HG03097 (cell line): ENCODE data around the gene UBE2J1.
"Not testable (repeated sequence)": the region's sequence is repeated elsewhere in the genome, so short reads cannot be mapped to it uniquely, and the experiment has no call there.

Experiments used
- ATAC-seq: cut with Tn5 transposase; IDR thresholded peaks from one replicate; pipeline ENCODE4 v1.9.1; 2021; ENCODE audit not compliant: unreplicated experiment, low FRiP score

UBE2J1 gene

DNA sequence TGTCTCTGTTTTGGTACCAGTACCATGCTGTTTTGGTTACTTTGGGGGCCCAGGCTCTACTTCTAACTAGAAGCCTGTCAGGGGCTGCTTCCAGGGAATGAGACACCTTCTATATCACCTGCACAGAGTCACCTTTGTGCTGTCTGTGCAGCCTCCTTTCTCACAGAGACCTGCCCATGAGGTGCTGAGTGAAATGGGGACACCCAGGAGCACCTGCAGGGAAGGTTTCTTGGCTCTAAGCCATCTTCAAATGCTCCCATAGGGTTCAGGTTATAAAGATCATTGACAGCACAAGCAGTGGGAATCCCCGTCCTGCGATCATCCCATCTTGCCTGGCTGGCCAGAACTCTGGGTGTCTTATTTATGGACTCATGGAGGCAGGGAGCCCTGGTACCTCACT, 56.5 kb downstream of the UBE2J1 start:
- ATAC-seq = no peak

DNA sequence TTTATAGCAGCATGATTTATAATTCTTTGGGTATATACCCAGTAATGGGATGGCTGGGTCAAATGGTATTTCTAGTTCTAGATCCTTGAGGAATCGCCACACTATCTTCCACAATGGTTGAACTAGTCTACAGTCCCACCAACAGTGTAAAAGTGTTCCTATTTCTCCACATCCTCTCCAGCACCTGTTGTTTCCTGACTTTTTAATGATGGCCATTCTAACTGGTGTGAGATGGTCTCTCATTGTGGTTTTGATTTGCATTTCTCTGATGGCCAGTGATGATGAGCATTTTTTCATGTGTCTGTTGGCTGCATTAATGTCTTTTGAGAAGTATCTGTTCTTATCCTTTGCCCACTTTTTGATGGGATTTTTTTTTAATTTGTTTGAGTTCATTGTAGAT, 57.4 kb downstream of the UBE2J1 start:
- ATAC-seq = not testable (repeated sequence)

GRCh38 chr6:89291256-89291819, 61.2 kb downstream of the UBE2J1 start:
- ATAC-seq = no peak

DNA sequence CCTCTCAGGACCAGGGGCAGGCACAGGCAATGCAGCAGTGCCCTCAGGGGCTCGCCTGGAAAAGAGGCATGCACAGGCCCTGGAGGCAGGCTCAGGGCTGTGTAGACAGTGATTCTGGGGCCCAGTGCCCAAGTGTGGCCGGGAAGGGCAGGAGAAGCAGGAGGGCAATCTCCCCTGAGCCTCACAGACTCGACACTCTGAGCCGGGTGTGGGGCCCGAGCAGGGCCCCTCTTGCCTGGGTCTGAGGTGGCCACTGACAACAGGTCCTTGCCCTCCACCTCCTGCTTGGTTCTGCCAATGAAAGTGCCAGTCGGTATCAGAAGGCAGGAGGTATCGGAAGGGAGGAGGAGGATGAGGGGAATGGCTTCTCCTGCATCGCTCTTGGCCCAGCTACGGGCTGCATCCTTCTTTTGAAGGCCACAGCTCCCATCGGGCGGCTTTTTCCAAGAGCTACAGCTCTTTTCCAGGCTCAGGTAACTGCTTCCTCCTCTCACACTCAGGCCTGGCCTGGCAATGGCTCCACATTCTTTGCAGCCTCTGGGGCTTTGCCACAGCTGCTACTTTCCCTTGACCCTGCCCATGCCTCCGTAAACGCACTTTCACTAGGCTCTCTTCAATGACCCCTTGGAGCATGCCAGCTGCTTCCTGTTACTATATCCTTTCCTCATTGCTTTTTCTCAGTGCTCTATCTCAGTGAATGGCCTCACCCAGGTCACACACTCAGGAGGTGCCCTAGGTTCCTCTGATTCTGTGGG, 61.9 kb downstream of the UBE2J1 start:
- no peak for ATAC-seq

DNA sequence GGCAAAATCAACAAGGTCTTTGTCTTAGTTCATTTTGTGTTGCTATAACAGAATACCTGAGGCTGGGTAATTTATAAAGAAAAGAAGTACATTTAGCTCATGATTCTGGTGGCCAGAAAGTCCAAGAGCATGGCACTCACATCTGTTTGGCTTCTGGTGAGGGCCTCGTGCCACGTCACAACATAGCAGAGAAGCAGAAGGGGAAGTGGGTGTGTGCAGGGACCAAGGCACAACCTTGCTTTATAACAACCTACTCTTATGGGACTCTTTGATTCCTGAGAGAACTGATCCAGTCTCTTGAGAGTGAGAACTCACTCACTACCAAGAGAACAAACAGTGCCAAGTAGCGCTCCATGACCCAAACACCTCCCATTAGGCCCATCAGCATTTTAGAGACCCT, 62.8 kb downstream of the UBE2J1 start:
- ATAC-seq = no peak

DNA sequence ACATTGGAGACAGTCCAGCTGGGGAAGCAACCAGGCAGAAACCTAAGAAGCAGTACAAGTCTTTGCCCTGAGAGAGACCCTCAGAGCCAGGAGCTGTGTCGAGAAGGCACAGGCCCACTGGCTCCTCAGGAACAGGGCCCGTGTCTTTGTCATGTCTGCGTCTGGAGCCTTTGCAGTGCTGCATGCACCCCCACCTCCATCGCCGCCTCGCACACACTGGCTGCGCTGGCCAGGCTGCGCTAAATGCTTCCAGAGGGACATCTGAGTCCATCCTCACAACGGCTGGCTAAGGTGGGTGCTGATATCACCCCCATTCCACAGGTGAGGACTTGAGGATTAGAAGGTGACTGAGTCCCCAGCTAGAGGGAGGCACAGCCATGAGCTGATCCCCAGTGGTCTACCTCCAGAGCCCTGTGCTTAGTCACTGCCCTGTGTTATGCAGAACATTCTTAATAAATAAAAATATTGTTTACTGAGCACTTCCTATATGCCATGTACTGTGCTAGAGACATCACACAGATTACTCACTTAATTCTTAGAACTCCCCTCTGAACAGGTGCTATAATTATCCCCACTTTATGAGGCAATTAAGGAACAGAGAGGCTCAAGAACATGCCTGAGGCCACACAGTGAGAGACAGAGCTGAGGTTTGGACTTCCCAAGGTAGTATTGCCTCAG, 65.0 kb downstream of the UBE2J1 start:
- no peak for ATAC-seq

GRCh38 chr6:89286516-89286915, 66.0 kb downstream of the UBE2J1 start:
- ATAC-seq = no peak

DNA sequence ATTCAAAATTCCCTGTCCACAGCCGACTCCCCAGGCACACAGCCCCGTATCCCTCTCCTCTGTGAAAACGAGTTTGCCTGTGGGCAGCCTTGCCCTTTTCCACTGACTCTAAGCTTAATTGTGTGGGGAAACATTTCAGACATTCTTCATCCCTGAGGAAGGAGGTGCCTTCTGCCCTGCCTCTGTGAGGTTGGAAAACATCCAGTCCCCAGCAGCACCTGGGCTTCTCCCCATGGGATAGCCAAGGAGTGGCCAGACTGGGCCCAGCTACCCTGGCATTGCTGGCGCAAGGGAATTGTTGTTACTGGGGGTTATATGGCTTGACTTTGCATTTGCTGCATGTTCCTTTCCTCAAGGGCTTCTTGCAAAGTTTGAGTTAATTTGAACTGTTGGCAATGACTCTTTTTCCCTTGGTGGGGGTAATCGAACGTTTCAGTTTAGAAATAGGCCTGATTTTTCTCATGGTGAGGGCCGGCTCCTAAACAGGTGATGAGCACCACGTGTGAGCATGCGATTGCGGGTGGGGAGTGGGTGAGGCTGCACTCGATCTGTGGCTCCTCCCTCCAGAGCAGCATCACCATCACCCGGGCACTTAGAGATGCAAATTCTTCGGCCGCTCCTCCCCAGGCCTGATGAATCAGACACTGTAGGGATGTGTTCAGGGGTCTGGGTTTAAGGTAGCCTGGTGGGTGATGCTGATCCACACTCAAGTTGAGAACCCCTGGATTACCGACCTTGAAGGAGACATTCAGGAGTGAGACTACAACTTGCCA, 67.4 kb downstream of the UBE2J1 start:
- no peak for ATAC-seq

- ATAC-seq = no peak
These were observed 68.4 kb downstream of the UBE2J1 start for GRCh38 chr6:89284081-89284480.

DNA sequence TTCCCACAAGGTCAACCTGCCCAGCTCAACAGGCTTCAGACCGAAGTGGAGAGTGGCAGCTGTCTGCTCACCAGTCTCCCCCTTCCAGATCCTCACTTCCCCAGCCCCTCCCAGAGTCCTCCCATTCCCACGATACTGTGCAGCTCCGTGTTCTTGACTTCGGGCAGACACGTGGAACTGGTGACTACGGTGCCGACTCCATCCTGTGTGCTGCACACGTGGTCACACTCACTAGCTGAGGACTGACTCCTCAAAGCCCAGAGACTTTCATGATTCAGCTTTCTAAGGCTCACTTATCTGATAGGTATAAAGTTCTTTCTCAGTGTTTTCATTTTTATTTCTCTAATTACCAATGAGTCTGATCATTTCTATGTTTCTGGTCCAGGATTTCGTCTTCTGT, 69.8 kb downstream of the UBE2J1 start:
- ATAC-seq = no peak

DNA sequence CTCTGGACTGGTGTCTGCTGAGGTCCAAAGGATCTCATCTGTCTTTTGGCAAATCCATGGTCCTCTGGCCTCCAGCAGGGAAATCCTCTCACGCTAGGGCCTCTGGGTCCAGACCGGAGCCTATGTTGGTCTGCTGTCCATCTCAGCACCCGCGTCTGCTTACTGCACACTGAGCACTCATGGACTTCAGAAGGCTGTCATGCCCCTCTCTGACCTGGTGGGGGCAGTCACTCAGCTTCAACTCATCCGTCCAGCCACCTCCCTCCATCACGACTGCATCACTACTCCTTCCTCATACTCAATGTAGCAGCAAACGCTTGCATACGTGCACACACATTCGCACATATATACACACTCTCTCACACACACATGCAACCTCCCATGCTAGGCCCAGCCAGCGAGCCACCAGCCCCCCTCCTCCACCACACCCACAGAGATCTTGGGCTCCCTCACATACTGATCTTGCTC, 70.7 kb downstream of the UBE2J1 start:
- peak; percentile 71 for ATAC-seq

DNA sequence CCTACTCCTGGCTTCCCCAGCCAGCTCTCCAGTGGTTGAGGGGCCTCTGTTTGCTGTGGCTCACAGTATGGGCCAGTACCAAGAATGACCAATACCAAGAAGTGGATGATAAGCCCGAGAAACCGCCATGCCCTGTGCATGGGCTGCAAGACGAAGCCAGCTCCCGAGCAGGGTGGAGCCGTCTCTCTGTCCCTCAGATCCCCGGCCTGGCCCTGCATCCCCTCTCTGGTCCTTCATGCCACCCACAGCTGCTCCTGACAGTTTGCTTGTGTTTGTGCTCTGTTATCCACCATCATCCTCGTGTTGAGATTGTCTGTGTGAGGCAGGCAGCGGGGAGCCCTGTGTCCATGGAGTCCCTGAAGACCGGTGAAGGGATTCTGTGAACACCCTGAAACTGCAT, 73.6 kb downstream of the UBE2J1 start:
- no peak for ATAC-seq
